ENCODE data around the gene CPXCR1.
"Not testable (repeated sequence)": the region's sequence is repeated elsewhere in the genome, so short reads cannot be mapped to it uniquely, and the experiment has no call there.

The CPXCR1 gene

DNA sequence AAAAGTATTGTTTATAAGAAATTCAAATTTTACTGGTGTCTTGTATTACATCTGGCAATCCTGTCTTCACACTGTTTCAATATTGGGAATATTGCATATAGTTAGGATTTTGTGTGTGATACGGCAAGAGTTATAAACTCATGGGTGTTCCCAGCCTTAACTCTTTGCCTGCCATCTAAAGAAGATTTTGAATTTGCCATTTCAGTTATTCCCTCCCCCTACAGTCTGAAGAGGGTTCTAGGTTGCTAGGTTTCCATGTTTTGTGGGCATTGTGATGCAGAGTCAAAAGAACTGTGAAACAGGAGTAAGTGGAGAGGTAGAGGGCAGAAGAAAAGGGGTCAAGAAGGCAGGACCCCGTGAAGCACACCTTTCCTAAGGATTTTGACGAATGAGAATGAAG, at the start of gene CPXCR1:
Gene CPXCR1 (plus strand): TSS at position 301 of the 400 bp plus-strand sequence. CDS start 6,190 bp downstream, outside the sequence.
- Histone ChIP-seq H3K4me1 (ENCODE audit: insufficient read depth, low read length) (no peaks in the 10 kb centered on the region), H3K9ac (ENCODE audit: low read length) (no peak within 1 kb of the TSS), H3K4me3 (ENCODE audit: low read depth in 1 of 2, low read length in 2 of 2) (no peak within 1 kb of the TSS), H3K9me3 (ENCODE audit: low read length) (no peaks in the 10 kb centered on the region), H3K36me3 (ENCODE audit: insufficient read depth, low read length) (no peaks in the 10 kb centered on the region), H3K27me3 (ENCODE audit: control insufficient read depth in 1 of 2, insufficient read depth in 2 of 2, low read length in 2 of 2) (no peaks in the 10 kb centered on the region), H3K27ac (ENCODE audit: low read depth, low read length) (no peak within 1 kb of the TSS)

DNA sequence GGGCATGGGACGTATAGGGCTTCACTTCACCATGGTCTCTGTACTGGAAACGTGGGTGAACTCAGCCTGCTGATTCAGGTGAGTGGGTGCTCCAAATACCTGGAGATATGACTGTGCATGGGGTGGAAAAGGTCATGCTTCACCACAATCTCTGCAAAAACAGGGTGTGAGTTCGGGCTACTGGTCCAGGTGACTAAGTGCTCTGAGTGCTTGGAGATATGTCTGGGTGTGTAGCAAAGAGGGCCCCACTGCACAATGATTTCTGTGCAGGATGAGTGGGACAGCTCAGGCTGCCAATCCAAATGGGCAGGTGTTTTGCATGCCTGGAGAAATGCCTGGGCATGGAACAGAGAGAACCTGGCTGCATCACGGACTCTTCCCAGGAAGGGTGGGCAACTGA, 11.2 kb upstream of the CPXCR1 start:
- Histone ChIP-seq H3K36me3 (ENCODE audit: insufficient read depth, low read length) (no peaks in the 10 kb centered on the region), H3K9ac (ENCODE audit: low read length) (no peak overlapping the region), H3K27me3 (ENCODE audit: control insufficient read depth in 1 of 2, insufficient read depth in 2 of 2, low read length in 2 of 2) (no peaks in the 10 kb centered on the region), H3K27ac (ENCODE audit: low read depth, low read length) (no peak overlapping the region), H3K4me3 (ENCODE audit: low read depth in 1 of 2, low read length in 2 of 2) (no peak overlapping the region), H3K9me3 (ENCODE audit: low read length) (no peaks in the 10 kb centered on the region), H3K4me1 (ENCODE audit: insufficient read depth, low read length) (no peaks in the 10 kb centered on the region)

DNA sequence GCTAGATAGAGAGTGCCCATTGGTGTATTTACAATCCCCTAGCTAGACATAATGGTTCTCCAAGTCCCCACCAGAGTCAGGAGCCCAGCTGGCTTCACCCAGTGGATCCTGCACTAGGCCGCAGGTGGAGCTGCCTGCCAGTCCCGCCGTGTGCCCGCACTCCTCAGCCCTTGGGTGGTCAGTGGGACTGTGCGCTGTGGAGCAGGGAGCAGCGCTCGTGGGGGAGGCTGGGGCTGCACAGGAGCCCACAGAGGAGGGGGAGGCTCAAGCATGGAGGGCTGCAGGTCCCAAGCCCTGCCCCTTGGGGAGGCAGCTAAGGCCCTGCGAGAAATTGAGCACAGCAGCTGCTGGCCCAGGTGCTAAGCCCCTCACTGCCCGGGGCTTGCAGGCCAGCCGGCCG, 810 bp upstream of the CPXCR1 start:
- not testable (repeated sequence) for H3K4me3 ChIP-seq (ENCODE audit: low read depth in 1 of 2, low read length in 2 of 2); H3K9ac ChIP-seq (ENCODE audit: low read length); H3K27ac ChIP-seq (ENCODE audit: low read depth, low read length); H3K9me3 ChIP-seq (ENCODE audit: low read length); H3K27me3 ChIP-seq (ENCODE audit: control insufficient read depth in 1 of 2, insufficient read depth in 2 of 2, low read length in 2 of 2); H3K36me3 ChIP-seq (ENCODE audit: insufficient read depth, low read length); H3K4me1 ChIP-seq (ENCODE audit: insufficient read depth, low read length)

DNA sequence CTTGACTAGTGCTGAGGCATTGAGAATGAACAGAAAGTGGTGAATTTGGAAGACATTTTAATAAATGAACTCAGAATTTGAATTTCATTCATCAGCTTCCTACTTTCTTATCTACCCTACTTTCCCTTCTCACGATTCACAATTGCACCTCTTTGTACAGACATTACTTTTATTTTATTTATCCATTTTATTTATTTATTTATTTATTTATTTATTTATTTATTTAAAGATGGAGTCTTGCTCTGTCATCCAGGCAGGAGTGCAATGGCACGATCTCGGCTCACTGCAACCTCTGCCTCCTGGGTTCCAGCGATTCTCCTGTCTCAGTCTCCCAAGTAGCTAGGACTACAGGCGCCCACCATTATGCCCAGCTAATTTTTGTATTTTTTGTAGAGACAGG, 5.3 kb downstream of the CPXCR1 start:
- H3K27me3 ChIP-seq (ENCODE audit: control insufficient read depth in 1 of 2, insufficient read depth in 2 of 2, low read length in 2 of 2); H3K4me3 ChIP-seq (ENCODE audit: low read depth in 1 of 2, low read length in 2 of 2); H3K36me3 ChIP-seq (ENCODE audit: insufficient read depth, low read length); H3K4me1 ChIP-seq (ENCODE audit: insufficient read depth, low read length); H3K9me3 ChIP-seq (ENCODE audit: low read length); H3K9ac ChIP-seq (ENCODE audit: low read length); H3K27ac ChIP-seq (ENCODE audit: low read depth, low read length): not testable (repeated sequence)

DNA sequence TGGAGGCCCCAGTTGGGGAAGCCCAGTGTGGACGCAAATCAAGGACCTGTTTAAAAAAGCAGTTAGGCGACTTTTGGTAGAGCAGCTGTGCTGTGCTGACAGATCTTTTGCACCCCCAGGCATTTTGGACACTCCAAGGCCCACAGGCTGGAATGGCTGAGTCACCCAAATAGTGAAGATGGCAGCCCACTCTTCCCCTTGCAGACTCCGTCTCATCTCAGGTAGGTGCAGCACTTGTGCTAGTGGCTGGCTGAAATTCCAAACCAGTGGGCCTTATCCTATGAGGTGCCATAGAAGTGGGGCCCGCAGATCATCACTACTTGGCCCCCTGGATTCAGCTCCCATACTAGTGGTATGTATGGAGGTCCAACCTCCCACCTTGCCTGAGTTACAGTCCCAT, 42.8 kb downstream of the CPXCR1 start:
- Histone ChIP-seq H3K27me3 (ENCODE audit: control insufficient read depth in 1 of 2, insufficient read depth in 2 of 2, low read length in 2 of 2) (no peaks in the 10 kb centered on the region), H3K36me3 (ENCODE audit: insufficient read depth, low read length) (no peaks in the 10 kb centered on the region), H3K4me1 (ENCODE audit: insufficient read depth, low read length) (no peaks in the 10 kb centered on the region), H3K27ac (ENCODE audit: low read depth, low read length) (no peak overlapping the region), H3K4me3 (ENCODE audit: low read depth in 1 of 2, low read length in 2 of 2) (no peak overlapping the region), H3K9ac (ENCODE audit: low read length) (no peak overlapping the region), H3K9me3 (ENCODE audit: low read length) (no peaks in the 10 kb centered on the region)
